GM12873 (cell line): ENCODE measurements around the gene ACSL5.

Experiments
- CTCF ChIP-seq: IDR thresholded peaks from 2 replicates; pipeline ENCODE4 v1.5.1; 2012; ENCODE audit warnings: low read depth, mild to moderate bottlenecking, moderate library complexity, low read length, control low read depth; ENCODE audit not compliant: insufficient read depth; ENCODE audit errors: missing control alignments

Gene ACSL5

DNA sequence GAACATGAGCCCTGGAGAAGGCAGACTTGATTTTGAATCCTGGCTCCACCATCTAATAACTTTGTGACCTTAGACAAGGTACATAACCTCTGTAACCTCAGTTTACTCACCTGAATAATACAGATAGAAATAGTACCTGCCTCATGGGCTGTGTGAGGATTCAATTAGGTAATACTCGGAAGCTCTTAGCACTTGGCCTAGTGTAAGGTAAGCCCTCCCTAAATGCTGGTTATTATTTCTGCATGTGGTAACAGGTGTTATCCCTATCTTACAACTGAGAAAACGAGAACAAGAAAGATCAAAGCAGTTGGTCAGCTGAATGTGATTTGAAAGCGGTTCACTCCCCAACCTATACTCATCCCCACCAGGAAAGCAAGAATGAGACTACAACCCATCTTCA lies 28.7 kb upstream of the ACSL5 start:
- TF ChIP-seq CTCF, result no peak

DNA sequence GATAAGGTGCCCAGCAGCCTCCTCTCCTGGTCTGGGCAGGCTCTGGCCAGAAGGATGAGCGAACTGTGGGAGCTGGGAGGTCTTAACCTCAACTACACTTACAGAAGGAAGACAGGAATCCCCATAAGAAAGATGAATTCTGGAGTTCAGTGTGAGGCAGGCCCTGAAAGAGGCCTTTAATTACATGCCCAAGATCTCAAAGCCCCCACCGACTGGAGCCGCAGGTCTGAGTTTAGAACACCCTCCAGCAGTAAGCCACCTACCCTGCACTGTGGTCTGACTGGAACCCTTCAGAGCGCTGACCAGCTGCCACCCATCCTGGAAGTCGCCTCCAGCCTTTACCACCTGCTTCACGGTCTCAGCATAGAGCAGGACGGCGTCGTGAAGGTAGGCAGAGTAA lies 28.2 kb upstream of the ACSL5 start:
- no peak for TF ChIP-seq CTCF

GRCh38 chr10:112346774-112347173 lies 27.1 kb upstream of the ACSL5 start:
- no peak for TF ChIP-seq CTCF

DNA sequence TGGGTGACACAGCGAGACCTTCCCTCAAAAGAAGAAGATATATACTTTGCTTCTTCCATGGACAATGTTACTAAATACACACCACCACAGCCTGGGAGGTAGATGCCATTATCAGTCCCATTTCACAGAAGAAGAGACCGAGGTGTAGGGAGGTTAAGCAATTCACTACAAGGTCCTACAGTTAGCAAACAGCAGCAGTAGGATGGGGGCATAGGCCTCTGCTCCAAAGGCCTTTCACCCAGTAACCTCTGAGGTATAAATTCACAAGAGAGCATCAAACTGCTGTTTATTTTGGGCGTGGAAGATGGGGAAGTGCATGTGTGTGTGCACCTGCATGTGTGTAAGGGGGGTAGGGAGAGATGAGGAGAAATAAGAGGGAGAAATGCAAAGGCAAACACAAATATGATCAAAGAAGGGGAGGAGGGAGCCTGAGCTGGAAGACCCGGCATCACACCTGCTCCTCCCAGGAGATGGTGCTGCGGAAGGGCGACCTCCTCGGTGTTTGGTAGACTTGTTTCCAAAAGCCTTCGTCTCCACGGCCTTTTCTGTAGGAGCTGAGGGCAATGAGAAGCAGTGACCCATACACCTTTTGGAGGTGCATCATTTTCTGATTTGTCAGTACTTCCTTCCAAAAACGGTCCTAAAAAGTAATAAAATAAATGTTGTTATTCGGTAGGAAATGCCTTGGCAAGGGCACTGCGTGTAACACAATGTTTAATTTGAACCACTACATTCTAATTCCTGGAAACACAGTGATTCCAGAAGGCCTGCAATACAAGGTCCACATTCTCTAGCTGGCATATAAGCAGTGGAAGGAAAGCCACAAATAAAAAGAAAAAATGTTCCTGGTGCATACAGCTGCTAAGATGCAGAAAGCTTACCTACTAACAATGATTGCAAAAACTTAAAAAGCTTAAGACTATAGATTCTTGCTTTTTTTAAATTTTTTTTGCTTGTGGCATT lies 25.9 kb upstream of the ACSL5 start:
- no peak for TF ChIP-seq CTCF

DNA sequence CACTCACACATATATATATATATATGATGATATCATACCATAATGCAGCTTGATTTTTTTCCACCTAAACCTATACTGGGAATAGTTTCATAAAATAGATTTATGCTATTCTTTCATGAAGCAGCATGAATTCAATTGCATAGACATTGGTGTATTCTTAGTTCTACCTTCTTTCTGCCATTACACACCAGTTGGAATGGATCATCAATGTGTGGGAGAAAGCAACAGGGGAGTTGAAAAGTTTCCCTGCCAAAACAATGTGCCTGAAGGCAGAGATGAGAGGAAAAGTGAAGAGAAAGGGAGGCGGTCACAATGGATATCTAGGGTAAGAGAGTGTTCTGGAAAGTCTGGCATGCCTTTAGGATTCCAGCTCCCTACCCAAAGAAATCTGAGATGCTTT lies 25.2 kb upstream of the ACSL5 start:
- no peak for TF ChIP-seq CTCF

GRCh38 chr10:112349521-112350085 lies 24.3 kb upstream of the ACSL5 start:
- TF ChIP-seq CTCF, result no peak

- TF ChIP-seq CTCF, result no peak
Observed at GRCh38 chr10:112351146-112351545, 22.8 kb upstream of the ACSL5 start.
